Esophagus squamous epithelium (tissue), 4 donors: ENCODE measurements around the gene SH3PXD2B.

Experiments
- CTCF ChIP-seq, 6 experiments: fragments of 450-650 bp in 4 of 6; fragments of 200-600 bp in 2 of 6; sonication (generic) in 2 of 6; IDR thresholded peaks; one replicate each; pipeline ENCODE4 v1.5.1; 2016 to 2019; ENCODE audit warnings: antibody characterized with exemption in 6 of 6, mild to moderate bottlenecking in 4 of 6, moderate library complexity in 4 of 6
- POLR2A ChIP-seq, 4 donors: fragments of 450-650 bp; IDR thresholded peaks; one replicate each; pipeline ENCODE4 v1.6.1; 2017; ENCODE audit warnings: antibody characterized with exemption in 4 of 4, mild to moderate bottlenecking in 4 of 4, moderate library complexity in 3 of 4

- TF ChIP-seq CTCF (IDR thresholded peaks at IDR 0.05): no peak
- no peak for TF ChIP-seq POLR2A (IDR thresholded peaks at IDR 0.05)
Measured at GRCh38 chr5:172336676-172337285, 117.5 kb downstream of the SH3PXD2B start.
